GM23338 (cell line): ENCODE data around the gene ALS2.

Experiments
- CREB1 ChIP-seq: fragments of 250-450 bp; sonication (Bioruptor Pico); IDR thresholded peaks from 2 replicates; pipeline ENCODE4 v1.5.0; 2020; ENCODE audit warnings: low read depth, mild to moderate bottlenecking, moderate library complexity
- CTCF ChIP-seq, 2 experiments: fragments of 200-600 bp in 1 of 2; sonication (generic) in 1 of 2; conservative IDR thresholded peaks; 2 replicates each; pipeline versions ENCODE4 v1.5.1 to v1.6.1; 2016 to 2017; ENCODE audit warnings: antibody characterized with exemption in 2 of 2, low read depth in 2 of 2, mild to moderate bottlenecking in 2 of 2, moderate library complexity in 1 of 2
- ETS1 ChIP-seq: IDR thresholded peaks from 2 replicates; pipeline ENCODE4 v1.6.1; 2016; ENCODE audit warnings: antibody characterized with exemption
- EZH2 ChIP-seq: fragments of 200-600 bp; sonication (generic); IDR thresholded peaks from one replicate; pipeline ENCODE4 v1.8.0; 2017; ENCODE audit warnings: antibody characterized with exemption, mild to moderate bottlenecking, low read depth; ENCODE audit not compliant: unreplicated experiment
- EZH2phosphoT487 ChIP-seq: fragments of 200-600 bp; sonication (generic); IDR thresholded peaks from one replicate; pipeline ENCODE4 v1.8.1; 2018; ENCODE audit warnings: antibody characterized with exemption; ENCODE audit not compliant: unreplicated experiment
- JUNB ChIP-seq: IDR thresholded peaks from one replicate; pipeline ENCODE4 v1.6.1; 2016; ENCODE audit warnings: antibody characterized with exemption; ENCODE audit not compliant: unreplicated experiment
- NANOG ChIP-seq: IDR thresholded peaks from 2 replicates; pipeline ENCODE4 v1.6.1; 2016; ENCODE audit warnings: antibody characterized with exemption, borderline replicate concordance
- POLR2AphosphoS5 ChIP-seq: IDR thresholded peaks from 2 replicates; pipeline ENCODE4 v1.6.1; 2016; ENCODE audit warnings: antibody characterized with exemption, low read depth
- REST ChIP-seq: IDR thresholded peaks from one replicate; pipeline ENCODE4 v1.6.1; 2018; ENCODE audit warnings: antibody characterized with exemption; ENCODE audit not compliant: unreplicated experiment
- ZNF114 ChIP-seq: fragments of 250-450 bp; sonication (Bioruptor Pico); IDR thresholded peaks from 2 replicates; pipeline ENCODE4 v1.5.0; 2020; ENCODE audit warnings: mild to moderate bottlenecking, moderate library complexity
- ZNF331 ChIP-seq: fragments of 250-450 bp; sonication (Bioruptor Pico); IDR thresholded peaks from 2 replicates; pipeline ENCODE4 v1.5.0; 2020; ENCODE audit warnings: low read depth, mild to moderate bottlenecking, moderate library complexity
- ZNF462 ChIP-seq: fragments of 250-450 bp; sonication (Bioruptor Pico); IDR thresholded peaks from 2 replicates; pipeline ENCODE4 v1.5.0; 2020; ENCODE audit warnings: mild to moderate bottlenecking, moderate library complexity

- TF ChIP-seq POLR2AphosphoS5 (no peak), CTCF (conservative IDR thresholded peaks at IDR 0.05; ENCODE audit: low read depth in 2 of 2) (no peak), EZH2 (no peak), EZH2phosphoT487 (no peak), JUNB (no peak), REST (no peak), ZNF331 (no peak), ZNF114 (CRISPR knock-in tag) (no peak), ZNF462 (CRISPR knock-in tag) (no peak), ETS1 (no peak), CREB1 (CRISPR knock-in tag) (no peak), NANOG (no peak)
Measured at GRCh38 chr2:201704536-201704935, 76.2 kb downstream of the ALS2 start.
